CD14-positive monocyte (primary cell): ENCODE data around the gene PCP2. TPM values are rescaled to one million over a fixed set of nuclear protein-coding genes. Genes with fewer than 3 reads are reported as not detected.
"Not testable (repeated sequence)": the region's sequence is repeated elsewhere in the genome, so short reads cannot be mapped to it uniquely, and the experiment has no call there.

ENCODE experiments used
- DNase-seq, 3 donors: peaks; one replicate each; pipeline ENCODE4 v3.0.0-alpha.2; 2011 to 2022
- H2AFZ ChIP-seq: 2 replicates; pipeline ENCODE4 v1.6.0; 2012; ENCODE audit warnings: mild to moderate bottlenecking, low read depth, low read length, inconsistent platforms; ENCODE audit not compliant: insufficient read depth, poor library complexity, severe bottlenecking
- H3K27ac ChIP-seq, 2 donors: 1 replicate in 1 of 2; 2 replicates in 1 of 2; pipeline ENCODE4 v1.5.1; 2012 to 2013; ENCODE audit warnings: low read length in 2 of 2, control low read depth in 1 of 2, inconsistent platforms in 1 of 2, low read depth in 1 of 2, mild to moderate bottlenecking in 1 of 2
- H3K27me3 ChIP-seq, 2 donors: one replicate each; pipeline versions ENCODE4 v1.6.0 to v1.6.1; 2011 to 2013; ENCODE audit warnings: low read length in 2 of 2; ENCODE audit not compliant: control insufficient read depth in 2 of 2, insufficient read depth in 2 of 2
- H3K36me3 ChIP-seq, 2 donors: replicated peaks in 1 of 2; 1 replicate in 1 of 2; 2 replicates in 1 of 2; pipeline versions ENCODE4 v1.5.1 to v1.6.1; 2012 to 2013; ENCODE audit warnings: low read length in 2 of 2, control low read depth in 1 of 2, inconsistent platforms in 1 of 2, mild to moderate bottlenecking in 1 of 2; ENCODE audit not compliant: insufficient read depth in 2 of 2, control insufficient read depth in 1 of 2
- H3K4me1 ChIP-seq, 2 donors: 1 replicate in 1 of 2; 2 replicates in 1 of 2; pipeline versions ENCODE4 v1.5.1 to v1.6.1; 2012 to 2013; ENCODE audit warnings: low read length in 2 of 2, control low read depth in 1 of 2, inconsistent platforms in 1 of 2, mild to moderate bottlenecking in 1 of 2, moderate library complexity in 1 of 2; ENCODE audit not compliant: insufficient read depth in 2 of 2, control insufficient read depth in 1 of 2
- H3K4me2 ChIP-seq: replicated peaks from 2 replicates; pipeline ENCODE3; 2012; ENCODE audit warnings: low read length, moderate library complexity, mild to moderate bottlenecking; ENCODE audit not compliant: poor library complexity, severe bottlenecking; ENCODE audit errors: extremely low read depth
- H3K4me3 ChIP-seq, 3 experiments: fragments of 200-600 bp in 1 of 3; sonication (generic) in 1 of 3; replicated peaks in 1 of 3; 1 replicate in 2 of 3; 2 replicates in 1 of 3; pipeline ENCODE4 v1.5.1; 2011 to 2013; ENCODE audit warnings: low read length in 3 of 3, mild to moderate bottlenecking in 3 of 3, control low read depth in 2 of 3, low read depth in 2 of 3, inconsistent platforms in 1 of 3, moderate library complexity in 1 of 3
- H3K79me2 ChIP-seq: 2 replicates; pipeline ENCODE4 v1.6.0; 2012; ENCODE audit warnings: mild to moderate bottlenecking, control low read depth, inconsistent platforms, low read length, moderate library complexity; ENCODE audit not compliant: insufficient read depth
- H3K9ac ChIP-seq: 2 replicates; pipeline ENCODE4 v1.6.0; 2017; ENCODE audit warnings: low read length, mild to moderate bottlenecking; ENCODE audit not compliant: insufficient read depth, poor library complexity, severe bottlenecking
- H3K9me3 ChIP-seq, 2 donors: replicated peaks in 1 of 2; 1 replicate in 1 of 2; 2 replicates in 1 of 2; pipeline versions ENCODE4 v1.5.1 to v1.6.1; 2012 to 2013; ENCODE audit warnings: low read length in 2 of 2, control low read depth in 1 of 2; ENCODE audit not compliant: control insufficient read depth in 1 of 2, insufficient read depth in 1 of 2
- H4K20me1 ChIP-seq: 2 replicates; pipeline ENCODE4 v1.6.0; 2012; ENCODE audit warnings: mild to moderate bottlenecking, low read length, control low read depth, moderate library complexity; ENCODE audit not compliant: insufficient read depth
- H3K27ac Mint-ChIP-seq, 7 donors: one replicate each; pipeline ENCODE4 v1.8.0; 2020; ENCODE audit warnings: mild to moderate bottlenecking in 7 of 7, mixed read lengths in 7 of 7, moderate library complexity in 6 of 7, inconsistent platforms in 2 of 7
- H3K27me3 Mint-ChIP-seq, 3 donors: one replicate each; pipeline ENCODE4 v1.8.0; 2021 to 2022; ENCODE audit warnings: low read depth in 3 of 3, mild to moderate bottlenecking in 3 of 3, mixed read lengths in 3 of 3, moderate library complexity in 3 of 3, inconsistent platforms in 1 of 3
- H3K36me3 Mint-ChIP-seq, 2 donors: one replicate each; pipeline ENCODE4 v1.8.0; 2020; ENCODE audit warnings: mixed read lengths in 2 of 2, inconsistent platforms in 1 of 2, mild to moderate bottlenecking in 1 of 2
- H3K4me1 Mint-ChIP-seq: one replicate; pipeline ENCODE4 v1.8.0; 2020; ENCODE audit warnings: mild to moderate bottlenecking, mixed read lengths
- H3K4me3 Mint-ChIP-seq, 2 donors: one replicate each; pipeline ENCODE4 v1.8.0; 2020; ENCODE audit warnings: mild to moderate bottlenecking in 2 of 2, mixed read lengths in 2 of 2, moderate library complexity in 1 of 2
- H3K9me3 Mint-ChIP-seq, 7 donors: one replicate each; pipeline ENCODE4 v1.8.0; 2020 to 2022; ENCODE audit warnings: mixed read lengths in 7 of 7, mild to moderate bottlenecking in 6 of 7, moderate library complexity in 6 of 7, inconsistent platforms in 2 of 7
- CTCF ChIP-seq: fragments of 200-600 bp; IDR thresholded peaks from one replicate; pipeline ENCODE4 v1.8.0; 2022; ENCODE audit warnings: antibody characterized with exemption, mild to moderate bottlenecking
- WGBS: methylation state at CpG from one replicate; pipeline ENCODE4 v1.1.5; 2013; ENCODE audit warnings: missing lambda C conversion rate; ENCODE audit not compliant: insufficient coverage; 5-methylcytosine and 5-hydroxymethylcytosine counted together
- intact Hi-C, 2 donors: fragments of 100-400 bp; cut with micrococcal nuclease; formaldehyde crosslinking; loops; one replicate each; pipeline versions ENCODE4 v1.15.0 to v1.15.1; 2023
- polyA plus RNA-seq, 3 donors: library from polyadenylated mRNA; depleted of rRNA in 1 of 3; unstranded in 2 of 3; stranded (reverse) in 1 of 3; fragments of 300-500 nt in 2 of 3; fragments of >200 nt in 1 of 3; fragmentation: Illumina TruSeq in 2 of 3; gene quantifications; 1 replicate in 2 of 3; 2 replicates in 1 of 3; pipeline ENCODE4 v1.2.3, GENCODE V29; 2012 to 2021

Gene PCP2
- polyA plus RNA-seq, 3 donors, result 1.8 TPM; not detected in 2

GRCh38 chr19:7644550-7644877, 11.0 kb upstream of the PCP2 start:
- Mint-ChIP-seq H3K27ac (peak overlapping the region; percentile 87 to 98 (median 93)), H3K36me3 (peaks cover 49 to 76% of the 10 kb centered on the region in 2 donors), H3K4me3 (no peak overlapping the region), H3K9me3 (peaks cover 0 to 2% (median 0%) of the 10 kb centered on the region in 7 donors), H3K27me3 (peaks cover 0 to 1% (median 0%) of the 10 kb centered on the region in 3 donors), H3K4me1 (peaks cover 47% of the 10 kb centered on the region)
- peaks cover 51 to 66% of the 10 kb centered on the region in 2 donors for H3K4me1 ChIP-seq
- H3K4me3 ChIP-seq, result peak overlapping the region in 1 of 3 experiments; percentile 75
- no peak for TF ChIP-seq CTCF
- H3K9me3 ChIP-seq, result no peaks in the 10 kb centered on the region
- peak overlapping the region; percentile 73 to 87 for H3K27ac ChIP-seq
- H3K36me3 ChIP-seq, result peaks cover 49 to 75% of the 10 kb centered on the region in 2 donors
- H3K27me3 ChIP-seq, result no peaks in the 10 kb centered on the region
- peak overlapping the region; percentile 86 for H3K4me2 ChIP-seq
- H2AFZ ChIP-seq, result no peak overlapping the region
- no peak for DNase-seq
- intact Hi-C loops, result no loop called here
- 97% methylated on average over 7 of the region's 20 CpGs for WGBS
- H4K20me1 ChIP-seq, result peaks cover 57% of the 10 kb centered on the region
- peak overlapping the region; percentile 25 for H3K9ac ChIP-seq
- peaks cover 70% of the 10 kb centered on the region for H3K79me2 ChIP-seq

- Histone ChIP-seq H3K36me3 (peaks cover 55 to 81% of the 10 kb centered on the region in 2 donors), H3K79me2 (peaks cover 77% of the 10 kb centered on the region), H4K20me1 (peaks cover 64% of the 10 kb centered on the region), H3K4me1 (peaks cover 57 to 72% of the 10 kb centered on the region in 2 donors), H3K9ac (peak overlapping the region; percentile 25), H3K27ac (peak overlapping the region; percentile 73 to 87), H3K4me2 (peak overlapping the region; percentile 86)
- Mint-ChIP-seq H3K4me1 (peaks cover 54% of the 10 kb centered on the region), H3K36me3 (peaks cover 54 to 83% of the 10 kb centered on the region in 2 donors), H3K27ac (peak overlapping the region; percentile 79 to 98 (median 93))
- DNase-seq, H3K4me3 ChIP-seq, H3K9me3 Mint-ChIP-seq, H3K27me3 ChIP-seq, intact Hi-C loops, H3K4me3 Mint-ChIP-seq, H3K9me3 ChIP-seq, H3K27me3 Mint-ChIP-seq, H2AFZ ChIP-seq: not testable (repeated sequence)
- WGBS, result 82% methylated on average over 7 of the region's 10 CpGs
Measured at GRCh38 chr19:7643629-7644549, 10.4 kb upstream of the PCP2 start.
